ENCODE results near the gene CNKSR1. TPM values are rescaled to one million over a fixed set of nuclear protein-coding genes. Genes with fewer than 3 reads are reported as not detected.

CNKSR1 gene
- total and polyA plus RNA-seq, 2 of the 13 experiments (the other 11 are each of a cell fraction or from before 2014, with no cell fraction given) = 3.4 to 8.9 TPM

DNA sequence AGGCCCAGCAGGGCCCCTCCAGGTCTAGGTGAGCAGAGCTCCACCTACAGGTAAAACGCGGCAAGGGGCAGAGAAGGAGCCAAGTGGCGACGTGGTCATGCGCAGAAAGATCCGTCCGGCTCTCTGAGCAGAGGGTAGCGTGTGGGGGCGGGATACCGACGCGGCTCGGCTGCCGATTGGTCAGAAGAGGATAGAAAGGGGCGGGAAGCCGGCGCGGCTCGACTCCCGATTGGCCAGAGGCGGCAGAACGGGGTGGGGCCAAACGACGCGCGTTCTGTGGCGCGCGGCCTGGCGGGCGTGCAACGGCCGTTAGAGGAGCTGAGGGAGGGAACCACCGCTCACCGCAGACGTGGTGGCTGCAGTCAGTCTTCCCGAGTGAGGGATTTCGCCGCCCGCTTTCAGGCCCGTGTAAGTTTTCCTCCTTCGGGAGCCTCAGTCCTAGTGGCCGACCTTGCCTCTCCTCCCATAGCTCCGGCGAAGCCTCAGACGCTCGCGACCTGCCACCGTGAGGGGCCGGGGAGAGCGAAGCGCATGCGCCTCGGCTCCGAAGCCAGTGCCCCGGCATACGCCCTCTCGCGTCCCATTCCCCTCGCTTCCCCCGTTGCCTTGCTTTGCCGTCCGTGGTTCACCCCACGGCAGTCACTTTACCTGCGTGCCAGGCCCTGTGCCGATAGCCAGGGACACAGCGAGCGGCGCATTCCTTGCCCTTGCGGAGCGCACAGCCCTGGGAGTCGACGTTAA, 56.8 kb downstream of the CNKSR1 start, which contains the start of gene CEP85 (continued):
- TF ChIP-seq, protein P1, sequence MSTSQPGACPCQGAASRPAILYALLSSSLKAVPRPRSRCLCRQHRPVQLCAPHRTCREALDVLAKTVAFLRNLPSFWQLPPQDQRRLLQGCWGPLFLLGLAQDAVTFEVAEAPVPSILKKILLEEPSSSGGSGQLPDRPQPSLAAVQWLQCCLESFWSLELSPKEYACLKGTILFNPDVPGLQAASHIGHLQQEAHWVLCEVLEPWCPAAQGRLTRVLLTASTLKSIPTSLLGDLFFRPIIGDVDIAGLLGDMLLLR (CRISPR knock-in tag; IDR thresholded peaks at IDR 0.05) = no peak; the same call in 1 of the 2 replicates
- TF ChIP-seq MATR3 (CRISPR knock-in tag; IDR thresholded peaks at IDR 0.05) (no peak), MED8 (CRISPR knock-in tag; IDR thresholded peaks at IDR 0.05; ENCODE audit: insufficient replicate concordance) (no peak), NONO (IDR thresholded peaks at IDR 0.05) (no peak), NONO (CRISPR knock-in tag; conservative IDR thresholded peaks at IDR 0.05) (0 out of 2 replicates have a peak, but pooled peaks have one; percentile 49), ZNF230 (CRISPR knock-in tag; IDR thresholded peaks at IDR 0.05) (no peak; the same call in 1 of the 2 replicates), RFX1 (IDR thresholded peaks at IDR 0.05) (no peak), ZNF607 (CRISPR knock-in tag; IDR thresholded peaks at IDR 0.05; ENCODE audit: borderline replicate concordance) (peak; percentile 63; the same call in 1 of the 2 replicates), ZNF292 (CRISPR knock-in tag; IDR thresholded peaks at IDR 0.05; ENCODE audit: borderline replicate concordance, low read depth) (no peak), ZNF546 (CRISPR knock-in tag; conservative IDR thresholded peaks at IDR 0.05) (peak; percentile 66), CAMTA2 (CRISPR knock-in tag; IDR thresholded peaks at IDR 0.05; ENCODE audit: borderline replicate concordance) (0 out of 2 replicates have a peak, but pooled peaks have one; percentile 88), HOXA3 (CRISPR knock-in tag; IDR thresholded peaks at IDR 0.05) (0 out of 2 replicates have a peak, but pooled peaks have one; percentile 12), SIX1 (CRISPR knock-in tag; IDR thresholded peaks at IDR 0.05; ENCODE audit: borderline replicate concordance) (no peak), NFE2L1 (CRISPR knock-in tag; IDR thresholded peaks at IDR 0.05; ENCODE audit: borderline replicate concordance) (no peak), FOXC1 (CRISPR knock-in tag; IDR thresholded peaks at IDR 0.05; ENCODE audit: borderline replicate concordance) (peak; percentile 72; the same call in 1 of the 2 replicates), ZNF501 (CRISPR knock-in tag; IDR thresholded peaks at IDR 0.05) (peak; percentile 64; the same call in 1 of the 2 replicates), ZNF816 (CRISPR knock-in tag; IDR thresholded peaks at IDR 0.05; ENCODE audit: borderline replicate concordance) (no peak), NFIC (IDR thresholded peaks at IDR 0.05; ENCODE audit: low read length) (no peak), CHD2 (IDR thresholded peaks at IDR 0.05; ENCODE audit: low read depth, low read length) (0 out of 2 replicates have a peak, but pooled peaks have one; percentile 18), ZNF563 (CRISPR knock-in tag; IDR thresholded peaks at IDR 0.05) (peak; percentile 91; the same call in 1 of the 2 replicates), TCF7 (IDR thresholded peaks at IDR 0.05; ENCODE audit: low read depth) (no peak), CHD4 (IDR thresholded peaks at IDR 0.05; ENCODE audit: borderline replicate concordance, low read length) (no peak), ASH2L (IDR thresholded peaks at IDR 0.05; ENCODE audit: insufficient read length, low read depth, low read length) (peak; percentile 77)
- TF ChIP-seq, protein P2, sequence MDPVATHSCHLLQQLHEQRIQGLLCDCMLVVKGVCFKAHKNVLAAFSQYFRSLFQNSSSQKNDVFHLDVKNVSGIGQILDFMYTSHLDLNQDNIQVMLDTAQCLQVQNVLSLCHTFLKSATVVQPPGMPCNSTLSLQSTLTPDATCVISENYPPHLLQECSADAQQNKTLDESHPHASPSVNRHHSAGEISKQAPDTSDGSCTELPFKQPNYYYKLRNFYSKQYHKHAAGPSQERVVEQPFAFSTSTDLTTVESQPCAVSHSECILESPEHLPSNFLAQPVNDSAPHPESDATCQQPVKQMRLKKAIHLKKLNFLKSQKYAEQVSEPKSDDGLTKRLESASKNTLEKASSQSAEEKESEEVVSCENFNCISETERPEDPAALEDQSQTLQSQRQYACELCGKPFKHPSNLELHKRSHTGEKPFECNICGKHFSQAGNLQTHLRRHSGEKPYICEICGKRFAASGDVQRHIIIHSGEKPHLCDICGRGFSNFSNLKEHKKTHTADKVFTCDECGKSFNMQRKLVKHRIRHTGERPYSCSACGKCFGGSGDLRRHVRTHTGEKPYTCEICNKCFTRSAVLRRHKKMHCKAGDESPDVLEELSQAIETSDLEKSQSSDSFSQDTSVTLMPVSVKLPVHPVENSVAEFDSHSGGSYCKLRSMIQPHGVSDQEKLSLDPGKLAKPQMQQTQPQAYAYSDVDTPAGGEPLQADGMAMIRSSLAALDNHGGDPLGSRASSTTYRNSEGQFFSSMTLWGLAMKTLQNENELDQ (CRISPR knock-in tag; IDR thresholded peaks at IDR 0.05; ENCODE audit: borderline replicate concordance) = no peak
- TF ChIP-seq, protein P3, sequence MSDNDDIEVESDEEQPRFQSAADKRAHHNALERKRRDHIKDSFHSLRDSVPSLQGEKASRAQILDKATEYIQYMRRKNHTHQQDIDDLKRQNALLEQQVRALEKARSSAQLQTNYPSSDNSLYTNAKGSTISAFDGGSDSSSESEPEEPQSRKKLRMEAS (IDR thresholded peaks at IDR 0.05) = peak; percentile 79
- TF ChIP-seq, protein P4, sequence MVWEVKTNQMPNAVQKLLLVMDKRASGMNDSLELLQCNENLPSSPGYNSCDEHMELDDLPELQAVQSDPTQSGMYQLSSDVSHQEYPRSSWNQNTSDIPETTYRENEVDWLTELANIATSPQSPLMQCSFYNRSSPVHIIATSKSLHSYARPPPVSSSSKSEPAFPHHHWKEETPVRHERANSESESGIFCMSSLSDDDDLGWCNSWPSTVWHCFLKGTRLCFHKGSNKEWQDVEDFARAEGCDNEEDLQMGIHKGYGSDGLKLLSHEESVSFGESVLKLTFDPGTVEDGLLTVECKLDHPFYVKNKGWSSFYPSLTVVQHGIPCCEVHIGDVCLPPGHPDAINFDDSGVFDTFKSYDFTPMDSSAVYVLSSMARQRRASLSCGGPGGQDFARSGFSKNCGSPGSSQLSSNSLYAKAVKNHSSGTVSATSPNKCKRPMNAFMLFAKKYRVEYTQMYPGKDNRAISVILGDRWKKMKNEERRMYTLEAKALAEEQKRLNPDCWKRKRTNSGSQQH (CRISPR knock-in tag; IDR thresholded peaks at IDR 0.05; ENCODE audit: low read depth) = no peak

Data from HepG2 (cell line).